Mononuclear cell (primary cell): ENCODE measurements around the gene TMEM267. TPM values are rescaled to one million over a fixed set of nuclear protein-coding genes. Genes with fewer than 3 reads are reported as not detected.
"Not testable (repeated sequence)": the region's sequence is repeated elsewhere in the genome, so short reads cannot be mapped to it uniquely, and the experiment has no call there.

Experiments used
- H3K27me3 ChIP-seq: 2 replicates; pipeline ENCODE4 v1.6.0; 2011; ENCODE audit warnings: low read length, control low read depth; ENCODE audit not compliant: insufficient read depth
- H3K4me1 ChIP-seq: 2 replicates; pipeline ENCODE4 v1.5.1; 2011; ENCODE audit warnings: mild to moderate bottlenecking, low read length, control low read depth; ENCODE audit not compliant: insufficient read depth
- H3K4me3 ChIP-seq: 2 replicates; pipeline ENCODE4 v1.5.1; 2011; ENCODE audit warnings: mild to moderate bottlenecking, low read length, moderate library complexity
- H3K9me3 ChIP-seq: 2 replicates; pipeline ENCODE4 v1.5.1; 2011; ENCODE audit warnings: low read depth, mild to moderate bottlenecking, control low read depth, low read length
- total RNA-seq: library from RNA; depleted of rRNA; stranded (reverse); fragments of >200 nt; gene quantifications from one replicate; pipeline ENCODE4 v1.2.3, GENCODE V29; 2012

Gene TMEM267, protein sequence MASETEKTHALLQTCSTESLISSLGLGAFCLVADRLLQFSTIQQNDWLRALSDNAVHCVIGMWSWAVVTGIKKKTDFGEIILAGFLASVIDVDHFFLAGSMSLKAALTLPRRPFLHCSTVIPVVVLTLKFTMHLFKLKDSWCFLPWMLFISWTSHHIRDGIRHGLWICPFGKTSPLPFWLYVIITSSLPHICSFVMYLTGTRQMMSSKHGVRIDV
- total RNA-seq: 11.5 TPM

DNA sequence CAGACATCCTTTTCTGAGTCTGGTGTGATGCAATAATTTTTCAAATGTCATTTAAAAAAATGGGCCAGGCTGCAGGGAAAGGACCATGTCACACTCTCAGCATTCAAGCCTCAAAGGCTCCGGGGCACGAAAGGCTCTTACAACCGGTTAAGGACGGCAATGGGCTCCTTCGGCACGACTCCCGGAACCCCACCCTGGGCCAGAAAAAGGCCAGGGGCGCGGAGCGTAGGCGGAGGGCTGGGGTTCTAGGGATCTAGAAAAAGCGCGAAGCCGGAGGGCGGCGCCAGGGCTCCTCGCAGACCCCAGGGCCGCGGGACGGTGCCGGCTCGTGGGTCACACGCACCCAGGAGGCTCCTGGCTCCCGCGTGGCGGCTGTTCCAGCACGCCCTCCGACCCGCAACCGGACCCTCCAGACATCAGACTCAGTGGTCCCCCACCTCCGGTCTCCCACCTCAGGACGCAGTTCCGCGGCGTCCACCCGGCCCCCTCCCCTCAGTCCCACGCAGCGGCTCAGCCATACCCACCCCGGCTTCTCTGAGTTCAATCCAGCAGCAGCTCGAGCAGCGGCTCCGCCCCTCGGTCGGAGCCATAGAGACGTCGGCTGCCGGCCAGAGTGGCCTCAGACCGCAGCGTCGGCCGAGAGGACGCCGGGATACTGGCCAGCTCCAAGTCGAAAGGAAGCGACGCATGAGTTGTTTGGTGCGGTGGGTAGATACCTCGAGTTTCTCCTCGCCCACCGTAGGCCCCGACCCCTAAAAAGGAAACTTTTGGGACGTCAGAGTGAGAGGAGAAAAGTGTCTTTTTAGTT lies at the start of gene TMEM267:
TMEM267 (minus strand) TSS at position 568 of the 808 bp plus-strand sequence. CDS start 29,896 bp downstream, outside the sequence.
- H3K4me3 ChIP-seq: peak within 1 kb of the TSS; percentile 71
- H3K27me3 ChIP-seq: no peaks in the 10 kb centered on the region
- no peaks in the 10 kb centered on the region for H3K9me3 ChIP-seq
- H3K4me1 ChIP-seq: peaks cover 19% of the 10 kb centered on the region

DNA sequence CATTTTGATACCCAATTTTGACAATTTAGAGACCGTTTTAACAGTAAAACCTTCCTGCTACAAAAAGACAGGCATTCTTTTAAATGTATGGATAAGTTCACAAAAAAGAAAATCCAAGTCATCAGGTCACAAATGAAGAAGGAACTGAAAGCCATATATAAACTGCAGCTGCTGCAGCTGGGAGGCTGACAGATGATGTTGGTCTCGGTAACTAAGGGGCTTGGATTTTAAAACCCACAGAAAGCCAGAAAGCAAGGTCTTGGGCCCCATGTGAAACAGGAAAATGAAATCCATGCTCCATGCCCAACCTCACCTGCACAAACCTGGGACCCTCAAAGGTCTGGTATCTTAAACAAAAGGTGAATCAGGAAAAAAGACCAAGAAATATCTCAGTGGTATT lies 47.0 kb upstream of the TMEM267 start:
- no peak overlapping the region for H3K4me3 ChIP-seq
- H3K4me1 ChIP-seq: no peaks in the 10 kb centered on the region
- H3K27me3 ChIP-seq: no peaks in the 10 kb centered on the region
- H3K9me3 ChIP-seq: no peaks in the 10 kb centered on the region

DNA sequence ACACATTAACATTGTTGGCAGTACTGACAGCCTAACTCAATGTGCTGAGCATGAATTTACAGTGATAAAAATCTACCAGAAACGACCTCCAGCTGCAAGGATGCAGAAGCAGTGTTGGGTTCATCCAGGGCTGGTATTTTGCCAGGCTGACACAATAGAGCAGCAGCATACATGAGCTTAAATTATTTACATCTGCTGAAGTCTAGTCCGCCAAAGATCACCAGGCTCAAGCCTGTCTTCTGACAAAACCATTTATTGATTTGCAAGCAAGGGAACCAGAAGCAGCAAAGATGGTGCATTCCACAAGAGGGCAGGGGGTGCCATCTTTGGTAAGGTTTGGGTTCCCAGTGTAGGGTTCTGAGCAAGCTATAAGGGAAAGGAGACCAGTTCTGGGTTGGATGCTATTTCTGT lies 40.0 kb upstream of the TMEM267 start:
- no peaks in the 10 kb centered on the region for H3K27me3 ChIP-seq
- H3K4me3 ChIP-seq: no peak overlapping the region

DNA sequence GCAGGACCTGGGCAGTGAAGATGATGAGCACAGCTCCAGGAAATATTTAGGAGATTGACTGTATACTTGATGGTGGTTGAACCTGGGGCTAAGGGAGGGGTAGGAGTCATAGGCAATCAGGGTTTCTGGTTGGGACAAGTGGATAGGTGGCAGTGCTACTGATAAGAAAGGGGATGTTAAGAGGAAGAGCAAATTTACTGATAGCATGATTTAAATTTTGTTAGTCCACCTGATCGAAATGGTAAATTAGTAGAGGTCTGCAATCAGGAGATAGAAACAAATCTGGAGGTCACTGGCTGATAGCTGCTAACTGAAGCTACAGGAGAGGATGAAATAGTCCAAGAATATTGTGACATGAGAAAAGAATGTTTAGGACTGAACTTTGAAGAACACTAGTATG lies 37.0 kb upstream of the TMEM267 start:
- Histone ChIP-seq H3K4me3 (no peak overlapping the region), H3K27me3 (no peaks in the 10 kb centered on the region), H3K4me1 (peaks cover 4% of the 10 kb centered on the region), H3K9me3 (no peaks in the 10 kb centered on the region)

More for the DNA sequence above, 40.0 kb upstream of the TMEM267 start:
- no peaks in the 10 kb centered on the region for H3K4me1 ChIP-seq
- no peaks in the 10 kb centered on the region for H3K9me3 ChIP-seq

DNA sequence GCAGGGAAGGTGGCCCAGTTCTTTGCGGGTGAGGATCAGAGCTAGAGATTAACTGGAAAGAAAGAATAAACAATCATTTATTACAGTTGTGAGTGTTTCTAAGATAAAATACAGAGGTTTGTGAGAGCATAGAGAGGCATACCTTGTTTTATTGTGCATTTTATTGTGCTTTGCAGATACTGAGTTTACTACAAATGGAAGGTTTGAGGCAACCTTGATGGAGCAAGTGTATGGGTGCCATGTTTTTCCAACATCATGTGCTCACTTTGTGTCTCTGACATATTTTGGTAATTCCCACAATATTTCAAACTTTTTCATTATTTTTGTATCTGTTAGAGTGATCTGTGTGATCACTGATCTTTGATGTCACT lies 32.0 kb upstream of the TMEM267 start:
- no peaks in the 10 kb centered on the region for H3K9me3 ChIP-seq
- peak overlapping the region; percentile 77 for H3K4me3 ChIP-seq
- no peaks in the 10 kb centered on the region for H3K27me3 ChIP-seq
- peaks cover 25% of the 10 kb centered on the region for H3K4me1 ChIP-seq

DNA sequence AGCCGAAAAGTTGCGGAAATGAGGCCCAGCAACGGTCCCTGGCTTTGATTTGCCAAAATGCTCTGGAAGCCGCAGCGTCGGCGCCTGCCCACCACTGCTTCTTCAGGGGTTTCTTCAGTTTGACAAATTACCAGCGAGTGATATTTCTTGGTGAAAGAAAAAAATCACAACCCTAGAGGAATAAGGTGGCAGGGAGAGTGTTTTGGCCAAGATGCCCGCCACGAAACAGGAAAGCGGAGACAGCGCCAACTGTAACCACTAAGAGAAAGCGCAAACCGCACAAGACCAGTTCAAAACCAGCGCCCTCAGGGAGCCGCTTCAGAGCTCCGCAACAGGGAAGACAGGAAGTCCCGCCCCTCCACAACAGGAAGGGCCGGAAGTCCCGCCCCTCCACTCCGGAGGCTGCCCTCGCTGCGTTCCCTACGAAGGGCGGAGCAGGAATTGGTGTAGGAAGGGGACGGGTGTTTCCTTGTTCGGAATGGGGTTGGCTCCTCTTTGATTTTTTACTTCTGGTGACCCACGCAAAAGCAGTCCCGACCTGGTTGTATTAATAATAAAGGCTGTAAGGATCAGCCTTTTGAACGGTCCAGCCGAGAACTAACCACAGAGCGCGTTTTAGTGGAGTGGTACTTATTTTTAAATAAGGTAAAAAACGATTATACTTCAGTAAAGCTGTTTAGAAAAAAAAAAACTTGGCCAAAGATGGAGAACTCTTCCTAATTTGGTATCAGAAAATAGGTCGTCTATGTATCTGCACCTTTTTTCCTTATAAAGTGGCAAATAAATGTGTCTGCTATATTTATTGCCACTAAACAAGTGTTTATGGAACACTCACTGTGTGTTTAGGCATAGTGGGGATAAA lies 31.4 kb upstream of the TMEM267 start, which contains the start of gene C5orf34:
C5orf34 (minus strand) TSS at position 333 of the 862 bp plus-strand sequence. CDS start 5,809 bp downstream, outside the sequence.
- Histone ChIP-seq H3K4me1 (peaks cover 25% of the 10 kb centered on the region), H3K27me3 (no peaks in the 10 kb centered on the region), H3K9me3 (no peaks in the 10 kb centered on the region), H3K4me3 (peak within 1 kb of the TSS; percentile 77)

DNA sequence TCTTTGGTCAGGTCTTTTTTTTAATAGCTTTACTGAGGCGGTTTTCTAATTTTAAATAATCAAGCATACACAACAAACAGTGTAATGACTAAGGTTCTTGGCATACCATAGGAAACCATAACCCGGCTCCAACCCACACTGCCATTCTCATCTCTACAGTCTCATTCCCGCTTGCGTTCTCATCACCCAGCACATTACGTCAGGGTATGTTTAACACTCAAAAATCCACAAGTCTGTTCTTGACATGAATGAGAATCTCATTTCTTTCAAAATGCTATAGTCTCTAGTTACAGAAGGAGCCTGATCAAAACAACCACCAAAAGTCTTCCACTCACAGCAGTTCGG lies 30.8 kb upstream of the TMEM267 start:
- H3K27me3 ChIP-seq: no peaks in the 10 kb centered on the region
- H3K4me3 ChIP-seq: peak overlapping the region; percentile 77
- no peaks in the 10 kb centered on the region for H3K9me3 ChIP-seq
- peaks cover 25% of the 10 kb centered on the region for H3K4me1 ChIP-seq

DNA sequence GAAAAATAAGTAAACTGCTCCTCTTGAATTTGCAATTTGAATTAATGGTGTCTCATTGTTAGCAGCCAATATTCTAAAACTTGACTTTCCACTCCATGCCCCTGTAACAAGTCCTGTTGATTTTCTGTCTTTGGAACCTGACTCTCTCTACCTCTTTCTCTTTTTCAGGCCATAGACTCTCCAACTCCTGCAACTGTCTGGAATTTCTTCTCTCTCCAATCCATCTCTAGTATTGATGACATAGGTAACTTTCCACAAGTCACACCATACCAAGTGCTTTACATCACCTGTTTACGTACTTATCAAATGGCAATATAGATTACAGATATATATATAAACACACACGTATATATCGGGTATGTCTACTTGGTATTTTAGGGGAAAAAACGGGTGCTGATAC lies 30.4 kb upstream of the TMEM267 start:
- H3K27me3 ChIP-seq: no peaks in the 10 kb centered on the region
- peaks cover 25% of the 10 kb centered on the region for H3K4me1 ChIP-seq
- H3K9me3 ChIP-seq: no peaks in the 10 kb centered on the region
- no peak overlapping the region for H3K4me3 ChIP-seq

DNA sequence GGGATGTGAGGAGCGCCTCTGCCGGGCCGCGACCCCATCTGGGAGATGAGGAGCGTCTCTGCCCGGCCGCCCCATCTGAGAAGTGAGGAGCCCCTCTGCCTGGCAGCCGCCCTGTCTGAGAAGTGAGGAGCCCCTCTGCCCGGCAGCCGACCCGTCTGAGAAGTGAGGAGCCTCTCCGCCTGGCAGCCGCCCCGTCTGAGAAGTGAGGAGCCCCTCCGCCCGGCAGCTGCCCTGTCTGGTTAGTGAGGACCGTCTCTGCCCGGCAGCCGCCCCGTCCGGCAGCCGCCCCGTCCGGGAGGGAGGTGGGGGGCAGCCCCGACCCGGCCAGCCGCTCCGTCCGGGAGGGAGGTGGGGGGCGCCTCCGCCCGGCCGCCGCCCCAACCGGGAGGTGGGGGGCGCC lies 27.4 kb upstream of the TMEM267 start:
- H3K4me1 ChIP-seq: peaks cover 25% of the 10 kb centered on the region
- H3K9me3 ChIP-seq, H3K27me3 ChIP-seq, H3K4me3 ChIP-seq: not testable (repeated sequence)

DNA sequence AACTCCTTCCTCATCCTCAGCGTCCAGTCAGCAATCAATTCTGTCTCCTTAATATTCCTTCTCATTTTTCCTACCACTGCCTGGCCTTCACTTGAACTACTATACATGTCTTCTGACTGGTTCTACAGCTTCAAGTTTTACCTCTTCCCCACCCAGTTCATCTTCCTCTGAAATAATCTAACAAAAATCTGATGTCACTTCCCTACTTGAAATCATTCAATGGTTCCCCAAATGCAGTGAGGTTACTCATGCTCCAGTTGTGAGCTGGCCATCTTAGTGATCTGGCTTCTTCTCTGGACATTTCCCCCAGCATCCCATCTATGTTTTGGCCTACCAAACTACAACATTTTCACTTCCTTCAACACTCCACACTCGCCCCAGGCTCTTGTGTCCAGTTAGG lies 14.9 kb upstream of the TMEM267 start:
- no peaks in the 10 kb centered on the region for H3K9me3 ChIP-seq
- no peaks in the 10 kb centered on the region for H3K4me1 ChIP-seq
- no peak overlapping the region for H3K4me3 ChIP-seq
- no peaks in the 10 kb centered on the region for H3K27me3 ChIP-seq

DNA sequence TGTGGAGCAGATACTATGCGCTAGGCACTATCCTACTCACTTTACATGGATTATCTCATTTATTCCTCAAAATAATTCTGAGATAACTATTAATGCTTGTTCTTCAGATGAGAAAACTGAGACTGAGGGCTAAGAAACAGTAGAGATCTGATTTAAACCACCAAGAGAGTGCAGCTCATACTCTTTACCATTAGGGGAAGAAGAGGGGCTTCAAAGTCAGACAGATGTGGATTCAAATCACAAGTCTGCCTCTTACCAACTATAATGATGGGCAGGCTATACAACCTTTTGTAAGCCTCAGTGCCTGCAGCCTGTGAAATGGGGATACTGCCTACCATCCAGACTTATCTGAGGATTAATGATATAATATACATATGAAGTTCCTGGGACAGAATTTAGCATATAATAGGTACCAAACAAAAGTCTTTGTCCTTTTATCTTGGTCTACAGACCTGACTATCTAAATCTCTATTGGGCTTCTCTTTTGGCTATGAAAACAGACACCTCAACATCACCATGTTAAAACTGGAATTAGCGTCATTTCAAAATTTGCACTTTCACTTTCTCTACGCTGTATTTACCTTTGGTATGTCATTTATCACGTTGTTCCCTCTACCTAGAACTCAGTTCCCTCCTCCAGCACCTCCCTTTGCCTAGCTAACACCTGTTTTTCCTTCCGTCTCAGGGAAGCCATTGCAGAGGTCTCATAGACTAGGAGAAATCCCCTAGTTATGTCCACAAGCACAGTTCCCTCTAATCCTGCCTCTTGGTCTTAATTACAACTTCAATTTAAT lies 13.8 kb upstream of the TMEM267 start:
- Histone ChIP-seq H3K4me3 (no peak overlapping the region), H3K4me1 (no peaks in the 10 kb centered on the region), H3K27me3 (no peaks in the 10 kb centered on the region), H3K9me3 (no peaks in the 10 kb centered on the region)

DNA sequence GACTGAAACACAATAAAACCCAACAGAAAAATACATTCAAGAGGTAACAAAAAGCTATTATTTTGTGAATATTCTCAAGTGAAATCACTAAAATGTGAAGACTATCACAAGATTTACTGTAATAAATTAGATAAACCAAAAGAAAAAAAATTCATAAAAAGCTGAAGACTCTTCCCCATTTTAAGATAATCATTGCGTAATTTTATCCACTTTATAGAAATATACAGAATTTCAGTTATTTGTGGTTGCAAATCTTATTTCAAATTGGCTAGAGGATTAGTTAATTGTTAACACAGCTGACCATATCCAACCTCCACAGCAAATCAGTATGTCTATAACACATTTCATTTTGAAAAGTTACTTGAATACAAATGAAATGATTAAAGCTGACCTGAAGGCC lies 7.7 kb upstream of the TMEM267 start:
- Histone ChIP-seq H3K4me1 (no peaks in the 10 kb centered on the region), H3K9me3 (no peaks in the 10 kb centered on the region), H3K4me3 (no peak overlapping the region), H3K27me3 (no peaks in the 10 kb centered on the region)

DNA sequence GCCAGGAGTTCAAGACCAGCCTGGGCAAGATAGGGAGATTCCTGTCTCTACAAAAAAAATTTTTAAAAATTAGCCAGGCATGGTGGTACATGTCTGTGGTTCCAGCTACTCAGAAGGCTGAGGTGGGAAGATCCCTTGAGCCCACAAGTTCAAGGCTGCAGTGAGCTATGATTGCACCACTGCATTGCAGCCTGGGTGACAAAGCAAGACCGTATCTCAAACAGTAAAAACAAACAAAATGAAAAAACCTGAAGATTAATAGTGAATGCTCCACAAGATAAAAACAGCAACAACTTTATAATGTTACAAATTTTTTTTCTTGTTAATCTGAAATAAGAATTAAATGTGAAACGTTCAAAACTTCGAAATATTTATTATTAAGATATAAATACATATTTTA lies 2.7 kb upstream of the TMEM267 start:
- H3K9me3 ChIP-seq: no peaks in the 10 kb centered on the region
- H3K4me3 ChIP-seq: no peak overlapping the region
- H3K27me3 ChIP-seq: no peaks in the 10 kb centered on the region
- H3K4me1 ChIP-seq: peaks cover 19% of the 10 kb centered on the region

DNA sequence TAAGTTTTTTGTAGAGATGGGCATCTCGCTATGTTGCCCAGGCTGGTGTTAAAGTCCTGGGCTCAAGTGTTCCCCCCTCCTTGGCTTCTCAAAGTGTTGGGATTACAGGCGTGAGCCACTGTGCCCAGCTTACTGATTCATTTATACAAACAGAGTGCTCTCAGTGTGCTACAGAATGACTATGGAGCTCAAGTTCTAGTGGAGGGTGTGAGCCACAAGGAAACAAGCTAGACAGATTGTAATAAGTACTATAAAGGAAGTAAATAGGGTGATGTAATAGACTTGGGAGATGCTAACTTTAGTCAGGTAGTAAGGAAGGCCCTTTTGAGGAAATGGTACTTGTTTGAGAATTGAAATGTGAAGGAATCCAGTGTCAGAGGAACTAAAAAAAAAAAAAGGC lies 1.7 kb upstream of the TMEM267 start:
- Histone ChIP-seq H3K27me3 (no peaks in the 10 kb centered on the region), H3K9me3 (no peaks in the 10 kb centered on the region), H3K4me3 (no peak overlapping the region), H3K4me1 (peaks cover 19% of the 10 kb centered on the region)
